Nephron progenitor cell (in vitro differentiated cells): ENCODE results near the gene SCD5.
"Not testable (repeated sequence)": the region's sequence is repeated elsewhere in the genome, so short reads cannot be mapped to it uniquely, and the experiment has no call there.

Source experiments
- DNase-seq: peaks from one replicate; pipeline ENCODE4 v3.0.0; 2021
- H3K27ac Mint-ChIP-seq: 2 replicates; pipeline ENCODE4 v1.8.0; 2021; ENCODE audit warnings: mild to moderate bottlenecking, moderate library complexity, mixed read lengths
- H3K27me3 Mint-ChIP-seq: 2 replicates; pipeline ENCODE4 v1.8.0; 2021; ENCODE audit warnings: mild to moderate bottlenecking, low read depth, mixed read lengths; ENCODE audit not compliant: poor library complexity
- H3K36me3 Mint-ChIP-seq: 2 replicates; pipeline ENCODE4 v1.8.0; 2021; ENCODE audit warnings: low read depth, mixed read lengths
- H3K4me1 Mint-ChIP-seq: 2 replicates; pipeline ENCODE4 v1.8.0; 2021; ENCODE audit warnings: mixed read lengths
- H3K4me3 Mint-ChIP-seq: 2 replicates; pipeline ENCODE4 v1.8.0; 2021; ENCODE audit warnings: mild to moderate bottlenecking, moderate library complexity, mixed read lengths
- H3K9me3 Mint-ChIP-seq: 2 replicates; pipeline ENCODE4 v1.8.0; 2021; ENCODE audit warnings: mild to moderate bottlenecking, moderate library complexity, mixed read lengths
- CTCF ChIP-seq: fragments of 200-600 bp; sonication (generic); IDR thresholded peaks from 2 replicates; pipeline ENCODE4 v1.5.0; 2021; ENCODE audit warnings: antibody characterized with exemption

Gene SCD5

DNA sequence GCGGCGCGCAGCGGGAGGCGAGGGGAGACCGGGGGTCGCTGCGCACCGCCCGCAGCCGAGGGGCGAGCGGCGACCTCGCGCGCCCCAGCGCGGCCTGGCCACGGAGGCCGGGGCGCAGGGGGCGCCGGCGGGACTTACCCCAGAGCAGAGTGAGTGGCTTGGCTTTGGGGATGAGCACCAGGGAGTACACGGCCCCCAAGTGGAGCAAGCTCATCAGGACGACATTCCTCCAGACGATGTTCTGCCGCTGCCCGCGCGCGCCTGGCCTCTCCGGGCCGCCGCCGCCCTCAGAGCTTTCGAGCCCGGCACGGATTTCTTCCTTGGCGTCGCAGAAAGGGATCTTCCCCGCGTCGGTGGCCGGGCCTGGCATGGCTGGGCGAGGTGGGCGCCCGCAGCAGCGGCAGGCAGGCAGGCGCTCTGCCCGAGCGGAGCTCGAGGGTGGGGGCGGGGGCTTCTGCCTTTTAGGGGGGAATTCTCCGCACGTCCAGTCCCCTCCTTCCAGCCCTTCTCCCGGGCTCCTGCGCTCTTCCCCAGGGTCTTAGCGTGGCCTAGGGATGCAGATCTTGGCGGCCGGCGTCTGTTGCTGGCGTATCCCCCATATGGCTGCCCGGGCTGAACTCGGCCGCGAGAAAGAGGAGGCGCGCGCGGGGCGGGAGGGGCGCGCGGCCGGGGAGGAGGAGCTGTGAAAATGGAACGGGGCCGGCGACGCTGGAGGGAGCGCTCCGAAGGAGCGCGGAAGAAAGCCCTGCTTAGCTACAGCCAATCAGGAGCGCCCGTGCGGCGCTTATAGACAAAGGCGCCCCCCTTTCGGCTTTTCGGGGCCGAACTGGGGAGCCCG is at the start of gene SCD5:
TSS of gene SCD5 (minus strand) at position 629 of the 838 bp plus-strand sequence. CDS start at position 370, 259 bp downstream.
- H3K36me3 Mint-ChIP-seq = peaks cover 4% of the 10 kb centered on the region
- H3K4me3 Mint-ChIP-seq = peak within 1 kb of the TSS; percentile 93
- H3K4me1 Mint-ChIP-seq = peaks cover 24% of the 10 kb centered on the region
- DNase-seq = peak; percentile 75
- peaks cover 4% of the 10 kb centered on the region for H3K9me3 Mint-ChIP-seq
- H3K27me3 Mint-ChIP-seq = peaks cover 35% of the 10 kb centered on the region
- TF ChIP-seq CTCF = no peak
- H3K27ac Mint-ChIP-seq = no peak within 1 kb of the TSS

DNA sequence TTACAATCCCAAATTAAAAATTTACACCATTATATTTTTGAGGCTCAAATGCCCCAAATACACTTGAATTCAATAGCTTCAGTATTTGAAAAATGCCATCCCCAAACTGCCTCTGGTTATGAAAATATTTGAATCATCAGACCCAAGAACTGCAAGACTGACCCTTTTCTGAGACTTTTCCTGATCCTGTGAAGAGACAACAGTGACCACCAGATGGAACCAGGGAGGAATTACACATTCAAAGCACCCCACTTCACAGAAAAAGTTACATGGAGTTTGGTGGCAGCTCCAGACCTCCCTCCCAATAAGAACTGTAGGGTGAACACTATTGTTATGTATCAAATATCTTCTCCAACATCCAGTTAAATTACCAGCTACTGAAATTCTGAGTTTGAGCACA is 44.0 kb upstream of the SCD5 start:
- DNase-seq = no peak
- Mint-ChIP-seq H3K4me3 (no peak overlapping the region), H3K36me3 (peaks cover 77% of the 10 kb centered on the region), H3K9me3 (no peaks in the 10 kb centered on the region), H3K27ac (no peak overlapping the region), H3K27me3 (peaks cover 2% of the 10 kb centered on the region), H3K4me1 (no peaks in the 10 kb centered on the region)
- TF ChIP-seq CTCF = peak; percentile 10

- no peak for DNase-seq
- H3K4me3 Mint-ChIP-seq = no peak overlapping the region
- peaks cover 2% of the 10 kb centered on the region for H3K27me3 Mint-ChIP-seq
- no peaks in the 10 kb centered on the region for H3K9me3 Mint-ChIP-seq
- no peak for TF ChIP-seq CTCF
- peaks cover 71% of the 10 kb centered on the region for H3K36me3 Mint-ChIP-seq
- H3K4me1 Mint-ChIP-seq = no peaks in the 10 kb centered on the region
- H3K27ac Mint-ChIP-seq = no peak overlapping the region
These were observed 41.0 kb upstream of the SCD5 start for GRCh38 chr4:82839624-82840023.

DNA sequence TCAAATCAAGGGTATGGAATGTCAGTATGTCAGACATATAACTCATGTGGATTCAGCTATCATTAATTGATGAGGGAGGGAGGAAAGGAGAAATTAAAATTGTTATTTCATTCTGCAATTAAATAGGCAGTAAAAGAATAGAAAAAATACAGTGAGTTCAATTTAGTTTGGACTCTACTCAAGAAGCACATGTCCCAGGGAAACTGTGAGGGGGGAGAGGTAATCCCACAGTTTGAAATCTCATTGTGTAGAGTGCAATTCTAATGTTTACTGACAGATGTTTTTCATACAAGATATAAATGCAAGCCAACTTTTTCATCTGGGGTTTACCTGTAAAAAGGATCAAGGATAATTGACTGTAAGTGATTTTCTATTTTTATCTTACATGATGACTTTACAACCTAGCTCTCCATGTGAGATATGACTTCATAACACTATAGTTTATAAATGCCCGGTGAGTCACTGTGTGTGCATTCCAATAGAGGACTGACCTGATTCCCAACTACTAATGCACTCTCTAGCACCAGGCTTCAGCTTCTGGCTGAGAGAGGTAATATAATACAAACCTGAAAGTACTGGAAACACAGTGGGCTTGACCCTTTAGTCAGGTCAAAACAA is 35.2 kb upstream of the SCD5 start:
- Mint-ChIP-seq H3K4me3 (no peak overlapping the region), H3K36me3 (peaks cover 69% of the 10 kb centered on the region), H3K27me3 (no peaks in the 10 kb centered on the region), H3K27ac (no peak overlapping the region), H3K4me1 (no peaks in the 10 kb centered on the region), H3K9me3 (peaks cover 14% of the 10 kb centered on the region)
- no peak for DNase-seq
- no peak for TF ChIP-seq CTCF

GRCh38 chr4:82833060-82833459 is 34.5 kb upstream of the SCD5 start:
- DNase-seq, H3K27me3 Mint-ChIP-seq, H3K27ac Mint-ChIP-seq, H3K4me3 Mint-ChIP-seq, H3K4me1 Mint-ChIP-seq: not testable (repeated sequence)
- peaks cover 70% of the 10 kb centered on the region for H3K36me3 Mint-ChIP-seq
- H3K9me3 Mint-ChIP-seq = peaks cover 14% of the 10 kb centered on the region

DNA sequence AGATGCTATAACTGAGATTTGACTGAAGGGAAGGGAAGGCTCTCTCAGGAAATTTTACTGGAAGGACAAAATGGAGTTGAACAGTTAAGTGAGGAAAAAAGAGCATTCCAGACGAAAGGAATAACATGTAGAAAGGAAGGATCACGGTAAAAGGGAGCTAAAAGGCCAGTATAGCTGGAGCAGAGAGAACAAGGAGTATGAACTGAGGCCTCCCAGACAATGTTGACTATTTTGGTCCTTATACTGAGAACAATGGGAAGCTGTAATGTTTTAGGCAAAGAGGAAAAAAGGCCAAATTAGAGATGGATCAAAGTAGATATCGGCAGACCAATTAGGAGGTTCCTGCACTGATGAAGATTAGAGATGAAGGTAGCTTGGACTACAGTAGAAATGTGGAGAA is 26.8 kb upstream of the SCD5 start:
- no peak for TF ChIP-seq CTCF
- Mint-ChIP-seq H3K4me1 (no peaks in the 10 kb centered on the region), H3K36me3 (peaks cover 69% of the 10 kb centered on the region), H3K4me3 (no peak overlapping the region), H3K27me3 (no peaks in the 10 kb centered on the region), H3K27ac (peak overlapping the region; percentile 0), H3K9me3 (no peaks in the 10 kb centered on the region)
- no peak for DNase-seq
